NCI-H524 treated with DMSO at 0.1 percent for 48 hours (cell line): ENCODE data around the gene ZNF417.
"Not testable (repeated sequence)": the region's sequence is repeated elsewhere in the genome, so short reads cannot be mapped to it uniquely, and the experiment has no call there.

Experiments used
- DNase-seq: peaks from one replicate; lab custom pipeline; 2025; lab: John Stamatoyannopoulos, UW

ZNF417 gene

DNA sequence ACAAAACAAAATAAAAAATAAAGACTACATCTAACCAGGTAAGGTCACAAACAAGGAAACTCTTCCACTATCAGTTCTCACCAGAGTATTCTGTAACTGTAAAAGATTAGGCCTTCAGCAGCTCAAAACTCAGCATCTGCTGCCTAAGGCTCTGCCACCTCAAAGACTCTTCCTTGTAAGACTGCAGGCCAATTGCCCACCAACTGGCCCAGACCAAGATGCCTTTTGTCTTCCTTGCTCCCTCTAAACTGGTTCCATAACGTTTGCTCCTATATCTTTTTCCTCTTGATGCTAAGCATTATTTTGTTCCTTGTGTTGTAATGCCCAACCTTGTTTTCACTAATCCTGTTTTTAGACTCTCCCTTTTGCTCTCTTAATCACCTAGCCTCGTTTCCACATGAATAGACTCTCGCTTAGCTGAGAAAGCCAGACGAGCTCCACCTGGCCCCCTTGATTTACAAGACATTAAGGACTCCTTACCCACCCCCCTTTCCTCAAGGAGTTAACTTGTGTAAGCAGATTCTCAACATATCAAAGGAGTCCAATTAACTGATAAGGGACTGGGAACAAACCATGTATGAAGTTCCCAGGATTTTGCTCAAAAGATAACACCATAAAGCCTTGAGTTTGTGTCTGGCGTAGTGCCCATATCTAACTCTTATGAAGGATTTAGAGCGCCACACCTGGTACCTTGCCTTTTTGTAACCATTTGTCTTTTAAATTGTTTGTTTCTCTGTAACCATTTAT is 29.0 kb downstream of the ZNF417 start:
- DNase-seq = no peak

DNA sequence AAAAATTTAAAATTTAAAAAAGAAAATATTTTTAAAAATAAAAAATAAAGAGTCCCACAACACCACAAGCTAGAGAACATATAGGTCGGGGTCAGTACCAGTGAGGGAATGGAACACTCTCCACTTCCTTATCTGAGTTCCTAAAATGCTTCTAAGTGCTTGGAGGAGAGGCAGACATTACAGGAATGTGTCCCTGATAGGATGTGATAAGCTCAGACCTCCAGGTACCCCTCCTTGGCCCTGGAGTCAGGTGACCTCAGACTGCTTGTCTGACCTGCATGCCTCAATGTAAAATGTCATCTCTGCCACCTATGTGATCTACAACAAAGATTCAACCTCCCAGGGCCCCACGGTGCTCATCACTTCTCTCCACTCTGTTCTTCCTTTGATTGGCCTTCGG is 30.3 kb downstream of the ZNF417 start:
- no peak for DNase-seq

DNA sequence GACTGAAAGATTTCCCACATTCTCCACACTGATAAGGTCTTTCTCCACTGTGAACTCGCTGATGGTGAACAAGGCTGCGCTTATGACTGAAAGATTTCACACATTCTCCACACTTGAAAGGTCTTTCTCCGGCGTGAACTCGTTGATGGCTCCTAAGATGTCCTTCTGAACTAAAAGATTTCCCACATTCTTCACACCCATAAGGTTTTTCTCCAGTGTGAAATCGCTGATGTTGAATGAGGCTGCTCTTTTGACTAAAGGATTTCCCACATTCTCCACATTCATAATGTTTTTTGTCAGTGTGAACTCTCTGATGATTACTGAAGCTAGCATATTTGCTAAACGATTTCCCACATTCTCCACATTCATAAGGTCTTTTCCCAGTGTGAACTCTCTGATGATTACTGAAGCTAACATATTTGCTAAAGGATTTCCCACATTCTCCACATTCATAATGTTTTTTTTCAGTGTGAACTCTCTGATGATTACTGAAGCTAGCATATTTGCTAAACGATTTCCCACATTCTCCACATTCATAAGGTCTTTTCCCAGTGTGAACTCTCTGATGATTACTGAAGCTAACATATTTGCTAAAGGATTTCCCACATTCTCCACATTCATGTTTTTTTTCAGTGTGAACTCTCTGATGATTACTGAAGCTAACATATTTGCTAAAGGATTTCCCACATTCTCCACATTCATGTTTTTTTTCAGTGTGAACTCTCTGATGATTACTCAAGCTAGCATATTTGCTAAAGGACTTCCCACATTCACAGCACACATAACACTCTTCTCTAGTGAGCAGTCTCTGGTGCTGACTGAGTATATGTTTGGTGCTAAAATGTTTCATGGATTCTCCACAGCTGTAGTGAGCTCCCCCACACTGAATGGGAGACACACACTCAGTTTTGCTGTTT is 42.3 kb downstream of the ZNF417 start:
- not testable (repeated sequence) for DNase-seq

DNA sequence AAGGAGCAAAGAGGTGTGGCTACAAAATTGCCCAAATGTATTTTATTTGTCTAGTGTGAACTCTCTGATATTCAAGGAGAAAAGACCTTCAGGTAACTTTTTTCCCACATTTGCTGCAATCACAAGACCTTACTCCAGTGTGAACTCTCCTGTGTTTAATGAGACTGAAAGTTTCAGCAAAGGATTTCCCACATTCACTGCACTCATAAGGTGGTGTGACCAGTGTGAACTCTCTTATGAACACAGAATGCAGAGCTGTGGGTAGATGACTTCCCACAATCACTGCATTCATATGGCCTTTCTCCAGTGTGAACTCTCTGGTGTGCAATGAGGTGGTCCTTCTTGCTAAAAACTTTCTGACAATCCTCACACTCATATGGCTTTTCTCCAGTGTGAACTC is 43.9 kb downstream of the ZNF417 start:
- no peak for DNase-seq

DNA sequence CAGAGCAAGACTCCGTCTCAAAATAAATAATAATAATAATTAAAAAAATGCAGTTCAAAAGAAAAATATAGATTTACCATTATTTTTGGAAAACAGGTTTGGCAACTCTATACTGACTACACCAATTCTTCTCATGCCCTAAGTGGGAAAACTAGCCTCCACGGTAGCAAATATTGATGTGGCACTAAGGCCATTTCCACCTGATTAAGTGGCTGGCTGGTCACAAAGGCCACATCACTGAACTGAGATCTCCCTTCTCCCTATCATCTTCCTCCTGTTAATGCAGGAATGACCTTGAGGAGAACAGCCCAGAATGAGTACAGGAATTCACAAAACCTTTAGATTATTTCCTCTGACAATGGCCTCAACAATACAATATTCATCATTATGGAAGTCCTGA is 46.2 kb downstream of the ZNF417 start:
- DNase-seq = no peak

DNA sequence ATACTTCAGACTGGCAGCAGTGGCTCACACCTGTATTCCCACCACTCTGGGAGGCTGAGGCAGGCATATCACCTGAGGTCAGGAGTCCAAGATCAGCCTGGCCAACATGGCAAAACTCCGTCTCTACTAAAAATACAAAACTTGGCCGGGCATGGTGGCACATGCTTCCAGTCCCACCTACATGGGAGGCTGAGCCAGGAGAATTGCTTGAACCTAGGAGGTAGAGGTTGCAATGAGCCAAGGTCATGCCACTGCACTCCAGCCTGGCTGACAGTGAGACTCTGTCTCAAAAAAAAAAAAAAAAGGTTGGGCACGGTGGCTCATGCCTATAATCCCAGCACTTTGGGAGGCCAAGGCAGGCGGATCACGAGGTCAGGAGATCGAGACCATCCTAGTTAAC is 46.7 kb downstream of the ZNF417 start:
- not testable (repeated sequence) for DNase-seq

DNA sequence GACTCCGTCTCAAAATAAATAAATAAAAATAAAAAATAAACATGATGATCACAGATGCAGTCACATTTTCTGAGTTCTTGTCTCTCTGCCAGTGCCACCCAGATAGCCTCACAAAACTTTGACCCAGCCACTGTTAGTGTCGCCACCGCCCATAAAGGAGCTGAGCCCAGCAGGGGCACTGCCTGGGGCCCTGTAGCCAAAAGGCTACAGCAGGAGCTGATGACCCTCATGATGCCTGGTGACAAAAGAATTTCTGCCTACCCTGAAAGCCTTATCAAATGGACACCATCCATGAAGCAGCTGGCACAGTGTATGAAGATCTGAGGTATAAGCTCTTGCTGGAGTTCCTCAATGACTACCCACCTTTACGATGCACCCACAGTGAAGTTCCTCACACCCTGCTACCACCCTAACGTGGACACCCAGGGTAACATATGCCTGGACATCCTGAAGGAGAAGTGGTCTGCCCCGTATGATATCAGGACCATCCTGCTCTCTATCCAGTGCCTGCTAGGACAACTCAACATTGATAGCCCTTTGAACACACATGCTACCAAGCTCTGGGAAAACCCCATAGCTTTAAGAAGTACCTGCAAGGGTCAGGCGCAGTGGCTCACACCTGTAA is 48.4 kb downstream of the ZNF417 start:
- no peak for DNase-seq
